Smooth muscle cell (in vitro differentiated cells): ENCODE measurements around the gene ELOVL5. TPM values are rescaled to one million over a fixed set of nuclear protein-coding genes. Genes with fewer than 3 reads are reported as not detected.

Experiments
- DNase-seq: peaks from one replicate; lab custom pipeline; 2025; ENCODE audit not compliant: unreplicated experiment; lab: John Stamatoyannopoulos, UW
- H2AFZ ChIP-seq: fragments of 200-600 bp; sonication (generic); 2 replicates; pipeline ENCODE4 v1.6.0; 2016; ENCODE audit warnings: antibody characterized with exemption, low read depth, mild to moderate bottlenecking
- H3F3A ChIP-seq: fragments of 200-600 bp; sonication (generic); 2 replicates; pipeline ENCODE4 v1.6.0; 2017; ENCODE audit warnings: antibody characterized with exemption, low read depth
- H3K27ac ChIP-seq: fragments of 200-600 bp; sonication (generic); 2 replicates; pipeline ENCODE4 v1.5.1; 2016; ENCODE audit warnings: low read depth, mild to moderate bottlenecking
- H3K27me3 ChIP-seq: fragments of 200-600 bp; sonication (generic); 2 replicates; pipeline ENCODE4 v1.6.1; 2016; ENCODE audit warnings: low read depth, mild to moderate bottlenecking
- H3K36me3 ChIP-seq: fragments of 200-600 bp; sonication (generic); 2 replicates; pipeline ENCODE4 v1.5.1; 2016; ENCODE audit warnings: low read depth
- H3K4me1 ChIP-seq: fragments of 200-600 bp; sonication (generic); 2 replicates; pipeline ENCODE4 v1.5.1; 2016; ENCODE audit warnings: low read depth
- H3K4me2 ChIP-seq: fragments of 200-600 bp; sonication (generic); 2 replicates; pipeline ENCODE4 v1.6.0; 2016; ENCODE audit warnings: mild to moderate bottlenecking
- H3K4me3 ChIP-seq: fragments of 200-600 bp; sonication (generic); 2 replicates; pipeline ENCODE4 v1.5.1; 2016; ENCODE audit warnings: mild to moderate bottlenecking
- H3K79me2 ChIP-seq: fragments of 200-600 bp; sonication (generic); 2 replicates; pipeline ENCODE4 v1.6.0; 2016; ENCODE audit warnings: low read depth, mild to moderate bottlenecking
- H3K9ac ChIP-seq: fragments of 200-600 bp; sonication (generic); 2 replicates; pipeline ENCODE4 v1.6.0; 2016; ENCODE audit warnings: low read depth
- H3K9me3 ChIP-seq: fragments of 200-600 bp; sonication (generic); replicated peaks from 2 replicates; pipeline ENCODE4 v1.5.1; 2016; ENCODE audit warnings: low read depth
- H4K20me1 ChIP-seq: fragments of 200-600 bp; sonication (generic); 2 replicates; pipeline ENCODE4 v1.6.0; 2016; ENCODE audit warnings: low read depth
- CTCF ChIP-seq: fragments of 200-600 bp; sonication (generic); IDR thresholded peaks from 2 replicates; pipeline ENCODE4 v1.5.1; 2017; ENCODE audit warnings: borderline replicate concordance, mild to moderate bottlenecking, antibody characterized with exemption; ENCODE audit not compliant: insufficient read depth, poor library complexity, severe bottlenecking
- WGBS: methylation state at CpG from one replicate; pipeline ENCODE4 v1.1.7; 2016; ENCODE audit warnings: low lambda C conversion rate; 5-methylcytosine and 5-hydroxymethylcytosine counted together
- polyA plus RNA-seq: library from polyadenylated mRNA; unstranded; fragments of >200 nt; fragmentation: Nextera tagmentation; extraction: Ambion mirVana; gene quantifications from 2 replicates; pipeline ENCODE4 v1.2.1, GENCODE V29; 2016
- total RNA-seq: library from RNA; depleted of rRNA; stranded (reverse); fragments of >200 nt; gene quantifications from 2 replicates; pipeline ENCODE4 v1.2.3, GENCODE V29; 2014

ELOVL5 gene
- total and polyA plus RNA-seq, 2 experiments from 2014 or later: 71.9 to 79.2 TPM

- Histone ChIP-seq H3K36me3 (no peaks in the 10 kb centered on the region), H4K20me1 (no peaks in the 10 kb centered on the region), H3K4me1 (no peaks in the 10 kb centered on the region), H3K9me3 (no peaks in the 10 kb centered on the region), H3K4me2 (peak overlapping the region; percentile 9), H3K27ac (peak overlapping the region; percentile 29), H3F3A (peaks cover 4% of the 10 kb centered on the region), H2AFZ (peak overlapping the region; percentile 15), H3K4me3 (no peak overlapping the region), H3K9ac (no peak overlapping the region), H3K79me2 (no peaks in the 10 kb centered on the region), H3K27me3 (peaks cover 5% of the 10 kb centered on the region)
- 61% methylated on average over 7 of the region's 7 CpGs for WGBS
- DNase-seq: no peak
- TF ChIP-seq CTCF: no peak
These were observed 29.5 kb upstream of the ELOVL5 start for GRCh38 chr6:53378208-53378607.

GRCh38 chr6:53377793-53378192, 29.0 kb upstream of the ELOVL5 start:
- peaks cover 4% of the 10 kb centered on the region for H3F3A ChIP-seq
- H3K27me3 ChIP-seq: peaks cover 5% of the 10 kb centered on the region
- H3K79me2 ChIP-seq: no peaks in the 10 kb centered on the region
- H3K4me2 ChIP-seq: peak overlapping the region; percentile 9
- H4K20me1 ChIP-seq: no peaks in the 10 kb centered on the region
- WGBS: 61% methylated on average over 3 of the region's 3 CpGs
- H3K36me3 ChIP-seq: no peaks in the 10 kb centered on the region
- H3K4me1 ChIP-seq: no peaks in the 10 kb centered on the region
- DNase-seq: no peak
- H3K4me3 ChIP-seq: no peak overlapping the region
- TF ChIP-seq CTCF: no peak
- peak overlapping the region; percentile 15 for H2AFZ ChIP-seq
- H3K27ac ChIP-seq: peak overlapping the region; percentile 29
- no peaks in the 10 kb centered on the region for H3K9me3 ChIP-seq
- no peak overlapping the region for H3K9ac ChIP-seq

- no peak overlapping the region for H3K9ac ChIP-seq
- 100% methylated on average over 1 of the region's 1 CpG for whole genome bisulfite sequencing
- no peaks in the 10 kb centered on the region for H4K20me1 ChIP-seq
- DNase-seq: no peak
- TF ChIP-seq CTCF: no peak
- no peak overlapping the region for H3K4me3 ChIP-seq
- no peaks in the 10 kb centered on the region for H3K9me3 ChIP-seq
- no peak overlapping the region for H3K27ac ChIP-seq
- H3K36me3 ChIP-seq: no peaks in the 10 kb centered on the region
- H3K27me3 ChIP-seq: peaks cover 5% of the 10 kb centered on the region
- no peaks in the 10 kb centered on the region for H3K4me1 ChIP-seq
- H3K79me2 ChIP-seq: no peaks in the 10 kb centered on the region
- peaks cover 4% of the 10 kb centered on the region for H3F3A ChIP-seq
- peak overlapping the region; percentile 15 for H2AFZ ChIP-seq
- H3K4me2 ChIP-seq: no peak overlapping the region
These were observed 28.5 kb upstream of the ELOVL5 start for GRCh38 chr6:53377289-53377688.

- Histone ChIP-seq H3K9me3 (no peaks in the 10 kb centered on the region), H3K4me1 (no peaks in the 10 kb centered on the region), H2AFZ (no peak overlapping the region), H3K79me2 (no peaks in the 10 kb centered on the region), H3K27me3 (peaks cover 5% of the 10 kb centered on the region), H3K27ac (no peak overlapping the region), H3K36me3 (no peaks in the 10 kb centered on the region), H3K4me2 (no peak overlapping the region), H3K4me3 (no peak overlapping the region), H3F3A (peaks cover 4% of the 10 kb centered on the region), H3K9ac (no peak overlapping the region), H4K20me1 (no peaks in the 10 kb centered on the region)
- no peak for DNase-seq
- no peak for TF ChIP-seq CTCF
- 94% methylated on average over 5 of the region's 5 CpGs for WGBS
These were observed 28.0 kb upstream of the ELOVL5 start for GRCh38 chr6:53376661-53377226.
